Muscle layer of colon (tissue), 2 donors: ENCODE results near the gene CHD5.
"Not testable (repeated sequence)": the region's sequence is repeated elsewhere in the genome, so short reads cannot be mapped to it uniquely, and the experiment has no call there.

Experiments
- H3K27ac ChIP-seq: one replicate; pipeline ENCODE4 v1.7.0; 2013; ENCODE audit warnings: low read depth, mild to moderate bottlenecking, low read length, moderate library complexity
- H3K27me3 ChIP-seq, 2 donors: one replicate each; pipeline ENCODE4 v1.7.0; 2013; ENCODE audit warnings: low read length in 2 of 2, mild to moderate bottlenecking in 2 of 2; ENCODE audit not compliant: insufficient read depth in 2 of 2, control insufficient read depth in 1 of 2
- H3K36me3 ChIP-seq: one replicate; pipeline ENCODE4 v1.7.0; 2013; ENCODE audit warnings: mild to moderate bottlenecking, low read length; ENCODE audit not compliant: insufficient read depth
- H3K4me1 ChIP-seq: one replicate; pipeline ENCODE4 v1.7.0; 2013; ENCODE audit warnings: mild to moderate bottlenecking, low read length; ENCODE audit not compliant: insufficient read depth
- H3K4me3 ChIP-seq, 2 donors: one replicate each; pipeline ENCODE4 v1.7.0; 2013; ENCODE audit warnings: low read length in 2 of 2, low read depth in 1 of 2, mild to moderate bottlenecking in 1 of 2, moderate library complexity in 1 of 2
- H3K9ac ChIP-seq: one replicate; pipeline ENCODE4 v1.7.0; 2013; ENCODE audit warnings: low read length
- H3K9me3 ChIP-seq: one replicate; pipeline ENCODE4 v1.7.0; 2013; ENCODE audit warnings: mild to moderate bottlenecking, low read length
- donor health status: abdominal sarcoma.
- donor health status: Adenocarcinoma of cecum.

Gene CHD5

GRCh38 chr1:6074192-6074901, 105.8 kb downstream of the CHD5 start:
- H3K4me1 ChIP-seq, result no peaks in the 10 kb centered on the region
- H3K27me3 ChIP-seq, result no peaks in the 10 kb centered on the region
- H3K27ac ChIP-seq, result no peak overlapping the region
- H3K36me3 ChIP-seq, result no peaks in the 10 kb centered on the region
- no peak overlapping the region for H3K4me3 ChIP-seq
- H3K9me3 ChIP-seq, result no peaks in the 10 kb centered on the region
- no peak overlapping the region for H3K9ac ChIP-seq

GRCh38 chr1:6073480-6074053, 106.6 kb downstream of the CHD5 start:
- Histone ChIP-seq H3K36me3 (no peaks in the 10 kb centered on the region), H3K27ac (no peak overlapping the region), H3K27me3 (no peaks in the 10 kb centered on the region), H3K9me3 (no peaks in the 10 kb centered on the region), H3K9ac (no peak overlapping the region), H3K4me1 (no peaks in the 10 kb centered on the region), H3K4me3 (no peak overlapping the region)

- no peak overlapping the region for H3K27ac ChIP-seq
- H3K9ac ChIP-seq, result no peak overlapping the region
Observed at GRCh38 chr1:6072774-6073479, 107.2 kb downstream of the CHD5 start.

GRCh38 chr1:6071219-6071618, 108.9 kb downstream of the CHD5 start:
- no peak overlapping the region for H3K9ac ChIP-seq
- H3K4me1 ChIP-seq, result no peaks in the 10 kb centered on the region
- H3K27ac ChIP-seq, result no peak overlapping the region
- no peaks in the 10 kb centered on the region for H3K36me3 ChIP-seq
- H3K27me3 ChIP-seq, result no peaks in the 10 kb centered on the region
- no peaks in the 10 kb centered on the region for H3K9me3 ChIP-seq
- H3K4me3 ChIP-seq, result no peak overlapping the region

More at GRCh38 chr1:6072774-6073479, 107.2 kb downstream of the CHD5 start:
- H3K4me1 ChIP-seq, result no peaks in the 10 kb centered on the region
- no peaks in the 10 kb centered on the region for H3K27me3 ChIP-seq
- H3K9me3 ChIP-seq, result no peaks in the 10 kb centered on the region
- no peaks in the 10 kb centered on the region for H3K36me3 ChIP-seq
- H3K4me3 ChIP-seq, result no peak overlapping the region

- Histone ChIP-seq H3K9me3 (no peaks in the 10 kb centered on the region), H3K27me3 (no peaks in the 10 kb centered on the region), H3K4me1 (no peaks in the 10 kb centered on the region), H3K4me3 (no peak overlapping the region), H3K36me3 (no peaks in the 10 kb centered on the region), H3K9ac (no peak overlapping the region), H3K27ac (no peak overlapping the region)
Observed at GRCh38 chr1:6070450-6070974, 109.6 kb downstream of the CHD5 start.

- H3K27me3 ChIP-seq, result no peaks in the 10 kb centered on the region
- no peaks in the 10 kb centered on the region for H3K4me1 ChIP-seq
- no peak overlapping the region for H3K4me3 ChIP-seq
- H3K36me3 ChIP-seq, result no peaks in the 10 kb centered on the region
- no peak overlapping the region for H3K9ac ChIP-seq
- no peak overlapping the region for H3K27ac ChIP-seq
- no peaks in the 10 kb centered on the region for H3K9me3 ChIP-seq
Observed at GRCh38 chr1:6069573-6069972, 110.5 kb downstream of the CHD5 start.

GRCh38 chr1:6068932-6069331, 111.2 kb downstream of the CHD5 start:
- H3K4me1 ChIP-seq, result no peaks in the 10 kb centered on the region
- H3K27me3 ChIP-seq, result no peaks in the 10 kb centered on the region
- H3K9me3 ChIP-seq, result no peaks in the 10 kb centered on the region
- no peak overlapping the region for H3K9ac ChIP-seq
- no peak overlapping the region for H3K4me3 ChIP-seq
- H3K27ac ChIP-seq, result no peak overlapping the region
- H3K36me3 ChIP-seq, result no peaks in the 10 kb centered on the region

- Histone ChIP-seq H3K36me3 (no peaks in the 10 kb centered on the region), H3K27ac (no peak overlapping the region), H3K9me3 (no peaks in the 10 kb centered on the region), H3K4me1 (no peaks in the 10 kb centered on the region), H3K4me3 (no peak overlapping the region), H3K27me3 (no peaks in the 10 kb centered on the region), H3K9ac (no peak overlapping the region)
Observed at GRCh38 chr1:6068073-6068472, 112.0 kb downstream of the CHD5 start.

GRCh38 chr1:6066680-6067079, 113.4 kb downstream of the CHD5 start:
- Histone ChIP-seq H3K27ac (no peak overlapping the region), H3K36me3 (no peaks in the 10 kb centered on the region), H3K9ac (no peak overlapping the region), H3K9me3 (no peaks in the 10 kb centered on the region), H3K27me3 (no peaks in the 10 kb centered on the region), H3K4me3 (no peak overlapping the region), H3K4me1 (no peaks in the 10 kb centered on the region)

- Histone ChIP-seq H3K27ac (no peak overlapping the region), H3K9me3 (no peaks in the 10 kb centered on the region), H3K4me3 (no peak overlapping the region), H3K9ac (no peak overlapping the region), H3K4me1 (no peaks in the 10 kb centered on the region), H3K27me3 (no peaks in the 10 kb centered on the region), H3K36me3 (no peaks in the 10 kb centered on the region)
Observed at GRCh38 chr1:6065093-6065858, 114.8 kb downstream of the CHD5 start.

- H3K4me3 ChIP-seq, H3K9ac ChIP-seq, H3K27ac ChIP-seq, H3K36me3 ChIP-seq, H3K9me3 ChIP-seq, H3K4me1 ChIP-seq, H3K27me3 ChIP-seq: not testable (repeated sequence)
Observed at GRCh38 chr1:6063532-6064053, 116.5 kb downstream of the CHD5 start.
